Body of pancreas (tissue), 4 donors: ENCODE measurements around the gene RPTOR.

ENCODE experiments used
- CTCF ChIP-seq, 7 experiments: fragments of 450-650 bp in 4 of 7; fragments of 200-600 bp in 3 of 7; sonication (generic) in 3 of 7; IDR thresholded peaks; one replicate each; pipeline ENCODE4 v1.5.1; 2016 to 2019; ENCODE audit warnings: antibody characterized with exemption in 7 of 7
- POLR2A ChIP-seq, 3 donors: fragments of 450-650 bp; IDR thresholded peaks; one replicate each; pipeline ENCODE4 v1.6.1; 2016; ENCODE audit warnings: antibody characterized with exemption in 3 of 3, mild to moderate bottlenecking in 2 of 3

- TF ChIP-seq CTCF (IDR thresholded peaks at IDR 0.05), result no peak
- TF ChIP-seq POLR2A (IDR thresholded peaks at IDR 0.05), result no peak
Measured at GRCh38 chr17:80659651-80660050, 115.0 kb downstream of the RPTOR start.
